GM19395 (cell line): Measurements from ENCODE around the gene OXGR1.
"Not testable (repeated sequence)": the region's sequence is repeated elsewhere in the genome, so short reads cannot be mapped to it uniquely, and the experiment has no call there.

Experiments
- ATAC-seq: cut with Tn5 transposase; IDR thresholded peaks from one replicate; pipeline ENCODE4 v1.9.1; 2021; ENCODE audit warnings: mild to moderate bottlenecking, moderate library complexity; ENCODE audit not compliant: unreplicated experiment

Gene OXGR1

GRCh38 chr13:96994017-96994857 is at the start of gene OXGR1:
TSS of gene OXGR1 (minus strand) at chr13:96994476. CDS start at chr13:96987759, 6,717 bp downstream.
- no peak for ATAC-seq

GRCh38 chr13:97043302-97043701 is 49.0 kb upstream of the OXGR1 start:
- no peak for ATAC-seq

- ATAC-seq: no peak
Observed at GRCh38 chr13:97030705-97031452, 36.6 kb upstream of the OXGR1 start.

GRCh38 chr13:97028441-97029299 is 34.4 kb upstream of the OXGR1 start:
- peak; percentile 58 for ATAC-seq

- no peak for ATAC-seq
Observed at GRCh38 chr13:97027162-97027554, 32.9 kb upstream of the OXGR1 start.

- ATAC-seq: no peak
Observed at GRCh38 chr13:97026531-97027161, 32.4 kb upstream of the OXGR1 start.

GRCh38 chr13:97023812-97024211 is 29.5 kb upstream of the OXGR1 start:
- ATAC-seq: not testable (repeated sequence)

- no peak for ATAC-seq
Observed at GRCh38 chr13:97023117-97023516, 28.8 kb upstream of the OXGR1 start.

GRCh38 chr13:97021241-97021640 is 27.0 kb upstream of the OXGR1 start:
- no peak for ATAC-seq

- ATAC-seq: no peak
Observed at GRCh38 chr13:97020689-97021240, 26.5 kb upstream of the OXGR1 start.

- no peak for ATAC-seq
Observed at GRCh38 chr13:97020194-97020593, 25.9 kb upstream of the OXGR1 start.

GRCh38 chr13:97019236-97019635 is 25.0 kb upstream of the OXGR1 start:
- ATAC-seq: no peak

- ATAC-seq: peak; percentile 95
Observed at GRCh38 chr13:97018029-97018819, 23.9 kb upstream of the OXGR1 start.

- ATAC-seq: no peak
Observed at GRCh38 chr13:97017322-97017721, 23.0 kb upstream of the OXGR1 start.

GRCh38 chr13:97015661-97016350 is 21.5 kb upstream of the OXGR1 start:
- no peak for ATAC-seq

GRCh38 chr13:97012251-97013048 is 18.2 kb upstream of the OXGR1 start:
- no peak for ATAC-seq

GRCh38 chr13:97011446-97012131 is 17.3 kb upstream of the OXGR1 start:
- no peak for ATAC-seq

- no peak for ATAC-seq
Observed at GRCh38 chr13:97008643-97009042, 14.4 kb upstream of the OXGR1 start.
